GM21723 (cell line): ENCODE results near the gene SIM1.

Experiments used
- ATAC-seq: cut with Tn5 transposase; IDR thresholded peaks from one replicate; pipeline ENCODE4 v1.9.1; 2021; ENCODE audit warnings: mild to moderate bottlenecking, moderate library complexity; ENCODE audit not compliant: unreplicated experiment

The SIM1 gene

DNA sequence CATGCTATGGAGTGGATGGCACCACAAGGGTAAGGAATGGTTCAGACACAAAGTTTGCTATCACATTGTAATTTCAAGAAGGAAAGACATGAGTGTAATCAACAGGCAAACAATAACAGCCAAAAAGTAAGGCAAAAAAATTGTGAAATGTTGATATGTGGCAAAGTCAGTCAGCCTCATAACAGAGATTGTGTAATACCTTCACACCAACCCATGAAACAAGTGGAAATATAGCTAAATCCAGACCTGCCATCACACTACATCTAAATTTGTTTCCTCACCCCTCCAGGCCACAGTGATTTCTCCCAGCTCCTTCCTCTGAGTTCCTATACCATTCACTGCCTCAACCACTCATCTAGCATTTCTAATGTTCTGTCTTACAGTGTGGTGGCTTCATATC, 37.3 kb downstream of the SIM1 start:
- no peak for ATAC-seq

DNA sequence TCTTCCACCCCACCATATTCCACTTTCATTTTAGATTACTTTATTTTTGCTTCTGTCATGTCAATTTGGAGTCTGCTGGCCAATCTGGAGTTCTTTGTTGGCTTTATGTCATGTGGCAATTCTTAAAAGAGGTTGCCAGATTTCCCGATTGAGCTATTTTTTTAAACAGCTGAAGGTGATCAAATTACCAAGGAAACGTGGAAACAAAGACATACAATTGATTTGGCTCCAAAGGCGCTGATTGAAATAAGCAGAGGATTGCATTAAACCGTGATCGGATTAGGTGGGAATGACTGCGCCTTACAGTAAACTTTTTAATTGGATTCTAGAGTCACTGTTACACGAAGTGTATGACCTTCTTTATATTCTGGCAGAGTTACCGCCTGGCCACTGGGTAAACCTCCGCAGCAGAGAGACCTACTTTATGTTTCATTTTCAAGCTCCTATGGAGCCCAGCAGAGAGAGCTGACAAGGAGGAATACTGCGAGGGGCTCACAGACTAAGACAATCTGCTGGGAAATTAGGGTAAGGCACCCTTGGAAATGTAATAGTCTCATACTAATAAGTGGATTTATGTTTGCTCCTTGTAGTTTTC, 37.9 kb downstream of the SIM1 start:
- ATAC-seq: no peak

DNA sequence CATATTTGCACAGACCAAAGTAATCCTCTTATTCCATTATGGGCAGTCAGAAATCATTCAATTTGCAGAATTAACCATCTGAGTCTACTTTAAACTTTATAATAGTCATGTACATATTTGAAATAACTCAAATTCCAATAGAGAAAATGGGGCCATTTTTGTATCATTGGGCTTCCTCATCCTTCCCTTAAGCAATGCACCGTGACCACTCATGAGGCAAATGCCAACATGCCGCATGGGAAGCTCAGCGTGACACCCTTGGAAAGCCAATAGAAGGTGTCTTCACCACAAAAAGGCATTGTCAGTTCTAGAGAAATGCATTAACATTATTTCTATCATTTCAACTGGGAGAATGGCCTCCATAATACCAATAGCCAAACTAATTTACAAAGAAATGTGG, 38.5 kb downstream of the SIM1 start:
- ATAC-seq: no peak

DNA sequence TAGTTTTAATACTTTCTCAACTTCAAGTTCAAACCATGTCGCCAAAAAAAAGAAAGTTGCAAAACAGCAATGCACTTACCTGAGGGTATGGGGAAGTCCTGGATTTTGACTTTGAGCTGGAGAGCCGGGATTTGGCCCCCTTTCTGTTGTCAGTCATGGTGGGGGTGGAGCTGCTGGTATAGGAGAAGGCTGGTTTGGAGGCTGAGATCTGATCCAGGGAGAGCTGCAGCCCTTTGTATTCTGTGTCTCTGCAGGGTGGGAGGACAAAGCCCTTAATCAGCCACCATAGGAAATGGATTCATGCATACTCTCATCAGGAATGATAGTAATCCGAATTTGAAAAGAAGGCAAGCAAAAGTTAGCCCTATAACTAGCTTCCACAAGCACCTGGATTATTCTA, 44.0 kb downstream of the SIM1 start:
- ATAC-seq: no peak

DNA sequence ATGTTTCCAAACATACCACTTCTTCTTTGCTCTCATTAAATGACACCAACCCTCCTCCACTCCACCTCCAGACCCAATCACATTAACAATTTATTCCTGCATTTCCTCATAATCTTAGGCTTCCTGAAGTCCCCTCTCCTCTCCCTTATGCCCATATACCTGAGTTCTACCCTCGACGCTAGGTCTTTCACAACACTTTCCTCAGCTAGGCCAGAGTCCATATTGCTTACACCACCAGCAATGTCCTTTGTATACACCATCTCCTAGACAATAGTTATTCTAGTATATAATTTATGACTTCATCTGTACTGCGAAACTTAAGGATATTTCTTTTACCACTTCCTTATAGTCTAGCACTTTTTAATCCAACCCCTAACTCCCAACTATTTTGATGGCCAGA, 47.7 kb downstream of the SIM1 start:
- no peak for ATAC-seq

DNA sequence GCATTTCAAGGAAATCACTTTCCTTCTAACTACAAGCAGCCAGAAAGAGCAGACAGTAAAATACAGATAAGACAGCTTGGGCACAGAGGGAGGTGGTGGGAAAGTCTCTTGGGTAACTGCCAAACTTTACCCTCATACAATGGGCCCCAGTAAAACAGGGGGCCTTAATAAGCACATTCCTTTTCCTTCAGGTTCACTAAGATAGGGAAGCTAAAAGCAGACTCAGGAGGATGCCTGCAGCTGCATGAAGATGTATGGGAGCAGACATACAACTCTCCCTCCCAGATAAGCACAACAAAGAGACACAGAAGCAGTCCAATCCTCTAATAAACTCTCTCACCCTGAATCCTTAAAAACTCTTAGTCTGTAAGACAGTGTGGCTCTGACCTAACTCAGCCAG, 49.0 kb downstream of the SIM1 start:
- no peak for ATAC-seq

DNA sequence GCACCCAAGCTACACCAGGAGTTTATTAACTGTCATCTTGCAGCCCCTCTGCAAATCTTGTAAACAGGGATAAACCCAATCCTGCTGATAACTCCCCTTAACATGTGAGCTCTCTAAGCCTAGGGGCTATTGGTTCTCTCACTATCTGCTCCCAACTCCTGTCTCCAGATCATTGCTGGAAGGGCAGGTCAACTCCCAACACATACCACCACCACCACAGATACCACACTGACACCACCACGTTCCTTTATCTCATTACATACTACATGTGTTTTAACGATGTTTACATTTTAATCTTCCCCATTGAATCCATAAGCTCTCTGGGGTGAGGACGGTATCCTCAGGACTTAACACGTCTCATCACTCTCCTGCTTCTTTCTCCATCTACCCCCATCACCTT, 51.8 kb downstream of the SIM1 start:
- no peak for ATAC-seq

DNA sequence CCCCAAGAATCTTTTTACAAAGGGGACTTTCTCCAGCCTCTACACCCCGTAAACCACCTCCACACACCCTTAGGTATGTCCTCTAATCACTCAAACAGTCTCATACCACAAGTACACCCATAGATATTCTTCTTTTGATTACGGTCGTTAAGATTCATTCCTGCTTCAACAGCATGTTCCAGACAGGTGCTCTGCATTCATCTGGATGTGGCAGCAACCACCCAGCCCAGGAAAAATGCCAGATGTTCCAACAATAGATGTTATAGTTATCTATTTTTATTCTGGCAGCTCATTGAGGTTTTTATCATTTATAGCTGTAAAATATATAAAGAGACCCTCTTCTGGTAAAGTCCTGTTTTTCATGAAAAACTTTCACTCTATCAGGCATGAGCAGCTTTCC, 60.7 kb downstream of the SIM1 start:
- ATAC-seq: no peak

DNA sequence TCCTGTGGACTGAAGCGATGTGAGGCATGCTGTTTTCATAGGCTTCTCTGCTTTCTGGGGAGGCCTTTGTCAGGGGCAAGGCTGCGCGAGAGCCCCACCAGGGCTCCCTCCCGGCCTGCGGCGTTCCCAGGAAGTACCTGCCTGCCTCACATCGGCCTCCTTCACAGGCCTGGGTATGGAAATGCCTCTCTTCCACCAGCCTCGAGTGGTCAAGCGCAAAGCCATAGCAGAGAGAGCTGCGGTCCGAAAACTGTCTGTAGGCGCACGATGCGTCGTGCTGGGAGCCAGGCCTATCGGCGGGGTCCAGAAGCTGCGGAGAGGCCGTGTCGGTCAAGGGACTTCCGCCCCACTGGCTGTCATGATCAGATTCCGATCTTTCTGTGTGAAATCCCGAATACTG, 71.2 kb downstream of the SIM1 start:
- ATAC-seq: no peak

DNA sequence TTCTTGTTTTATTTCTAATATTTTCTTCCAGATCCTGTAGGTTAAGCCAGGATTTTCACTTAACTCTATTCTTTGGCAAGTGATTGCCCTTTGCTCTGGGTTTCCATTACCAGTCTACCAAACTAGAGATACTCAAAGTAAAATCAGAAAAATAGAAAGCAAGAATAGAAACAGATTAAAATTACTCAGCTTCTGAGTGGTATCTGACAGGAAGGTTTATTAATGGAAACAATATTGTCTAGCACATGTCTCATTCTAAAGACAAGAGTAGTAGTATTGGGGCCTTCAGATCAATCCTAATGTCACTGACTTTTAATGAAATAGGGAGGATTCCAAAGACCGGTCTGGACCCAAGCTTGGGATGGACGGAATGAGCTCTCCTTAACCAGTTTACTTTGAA, 72.3 kb downstream of the SIM1 start:
- no peak for ATAC-seq

DNA sequence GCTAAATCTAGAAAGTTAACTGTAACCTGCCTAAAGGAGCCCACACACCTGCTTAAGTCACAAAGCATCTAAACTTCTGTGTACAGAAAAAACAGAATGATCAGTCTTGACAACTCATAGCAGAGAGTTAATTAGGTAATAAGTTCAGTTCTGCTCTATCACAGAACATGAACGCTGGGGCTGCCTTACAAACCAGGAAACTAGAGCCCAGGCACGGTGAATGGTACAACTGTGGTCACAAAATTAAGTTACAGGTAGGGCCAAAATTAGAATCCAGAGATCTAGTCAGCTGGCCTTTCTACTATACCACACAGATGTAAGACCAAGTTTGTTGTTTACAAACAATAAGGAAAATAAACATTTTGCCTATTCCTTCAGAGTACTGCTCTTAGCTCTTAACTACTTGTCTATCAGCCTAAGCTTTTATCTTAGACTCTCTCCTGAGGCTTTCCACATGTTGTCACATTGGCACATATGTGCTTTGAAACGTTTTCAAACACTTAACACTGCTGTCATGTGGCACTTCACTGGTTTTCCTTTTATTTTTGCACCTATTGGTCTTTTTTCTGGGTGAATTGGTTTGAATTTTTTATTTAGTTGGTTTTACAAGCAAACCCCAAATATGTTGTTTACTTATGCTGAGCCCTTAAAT, 75.7 kb downstream of the SIM1 start:
- no peak for ATAC-seq

DNA sequence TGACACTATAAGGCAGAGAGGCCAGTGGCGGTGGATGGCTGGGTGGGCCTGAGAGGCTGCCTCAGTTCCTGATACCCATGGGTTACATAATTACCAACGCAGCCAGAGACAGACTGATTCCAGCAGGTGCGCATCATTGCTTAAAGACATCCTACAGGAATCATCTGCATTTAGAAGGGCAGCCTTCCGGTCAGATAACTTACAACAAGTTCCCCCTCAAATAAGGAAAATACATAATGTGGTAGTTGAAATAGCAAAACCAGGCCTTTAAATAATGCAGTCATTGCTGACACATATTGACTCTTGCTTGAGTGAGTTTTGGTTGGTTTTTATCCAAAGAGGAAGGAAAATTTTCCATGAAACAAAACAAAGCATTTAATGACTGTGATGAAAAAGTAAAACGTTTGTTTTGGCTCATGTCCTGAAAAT, 81.9 kb downstream of the SIM1 start:
- no peak for ATAC-seq

DNA sequence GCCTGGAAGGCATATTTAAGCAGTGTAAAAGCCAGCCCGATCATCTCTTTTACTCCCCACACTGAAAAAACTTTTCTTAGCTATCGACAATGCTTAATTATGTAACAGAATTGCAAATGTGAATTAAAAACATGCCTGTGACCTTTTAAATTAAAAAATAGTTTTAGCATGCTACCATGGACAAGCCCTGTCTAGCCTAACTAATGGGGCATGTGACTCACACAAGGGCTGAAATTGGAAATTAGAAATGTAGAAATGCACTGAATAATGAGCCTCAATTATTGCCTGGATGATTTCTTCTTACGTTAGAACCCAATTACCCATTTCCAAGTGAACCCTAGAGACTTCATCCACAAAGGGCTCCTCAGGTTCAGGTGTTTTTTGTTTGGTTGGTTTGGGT, 82.7 kb downstream of the SIM1 start:
- no peak for ATAC-seq

DNA sequence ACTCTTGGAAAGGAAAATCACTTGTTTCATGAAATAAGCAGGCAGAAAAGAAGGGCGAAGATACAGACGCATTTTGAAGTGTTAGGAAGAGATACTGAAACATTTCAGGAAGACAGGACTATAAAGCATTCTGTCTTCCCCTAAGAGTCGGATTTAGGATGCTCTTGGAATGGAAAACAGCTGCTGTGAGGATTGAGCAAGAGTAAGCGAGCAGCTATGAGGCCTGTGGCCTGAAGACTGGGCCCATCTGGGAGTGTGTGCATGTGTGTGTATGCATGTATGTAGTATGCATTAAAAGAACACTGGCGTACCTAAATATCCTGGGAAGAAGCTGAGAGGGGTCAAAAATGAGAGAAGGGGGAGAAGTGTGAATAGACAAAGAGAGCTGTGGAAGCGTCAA, 83.6 kb downstream of the SIM1 start:
- no peak for ATAC-seq

DNA sequence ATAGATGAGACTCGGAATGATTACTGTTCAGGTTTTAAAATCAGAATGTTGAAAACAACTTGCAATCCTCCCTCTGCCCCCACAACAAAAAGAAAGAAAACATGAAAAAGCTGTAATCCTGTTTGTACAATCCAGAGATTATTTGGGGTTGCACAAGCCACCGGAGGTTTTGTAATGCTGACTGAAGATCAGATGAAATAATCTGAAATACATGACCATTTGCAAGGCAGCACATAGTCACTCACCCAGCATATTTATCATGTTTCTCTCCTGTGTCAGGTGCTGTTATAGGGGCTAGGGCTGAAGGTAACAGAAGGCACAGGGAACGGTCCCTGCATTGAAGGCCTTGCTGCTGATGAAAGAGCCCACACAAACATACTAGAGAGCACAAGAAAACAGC, 85.3 kb downstream of the SIM1 start:
- ATAC-seq: no peak

DNA sequence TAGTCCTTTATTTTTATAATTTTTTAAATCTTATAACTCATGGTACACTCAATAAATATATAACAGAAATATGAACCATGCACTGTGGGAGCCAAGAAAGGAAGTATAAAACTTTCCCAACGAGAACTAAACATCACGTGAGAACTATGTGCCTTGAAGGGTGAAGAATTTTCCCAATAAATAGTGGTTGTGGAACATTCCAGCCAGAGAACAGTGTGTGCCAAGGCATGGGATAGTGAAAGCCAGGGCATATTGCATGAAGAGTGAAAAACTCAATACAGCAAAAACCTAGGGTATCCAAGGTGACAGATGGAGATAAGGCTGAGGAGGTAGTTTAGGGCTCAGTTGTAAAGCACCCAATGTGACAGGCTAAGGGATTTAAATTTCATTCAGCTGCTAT, 86.1 kb downstream of the SIM1 start:
- ATAC-seq: no peak

DNA sequence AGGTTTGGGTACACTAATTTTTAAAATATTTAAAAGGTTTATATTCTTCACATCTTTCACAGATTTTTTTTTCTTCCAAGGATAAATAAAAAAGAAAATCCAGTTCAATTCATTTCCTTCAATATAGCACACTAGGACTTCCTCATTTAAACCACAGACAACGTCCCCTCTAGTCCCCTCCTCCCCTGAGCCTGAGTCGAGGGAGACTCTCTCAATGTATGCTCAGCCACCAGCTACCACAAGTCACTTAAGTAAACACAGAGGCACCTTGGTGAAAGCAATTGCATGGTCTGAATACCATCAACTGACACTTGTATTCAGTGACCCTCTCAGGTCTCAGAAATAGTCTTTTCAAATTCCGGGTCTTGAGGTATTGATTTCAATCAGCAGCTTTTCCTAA, 88.6 kb downstream of the SIM1 start:
- peak; percentile 52 for ATAC-seq

DNA sequence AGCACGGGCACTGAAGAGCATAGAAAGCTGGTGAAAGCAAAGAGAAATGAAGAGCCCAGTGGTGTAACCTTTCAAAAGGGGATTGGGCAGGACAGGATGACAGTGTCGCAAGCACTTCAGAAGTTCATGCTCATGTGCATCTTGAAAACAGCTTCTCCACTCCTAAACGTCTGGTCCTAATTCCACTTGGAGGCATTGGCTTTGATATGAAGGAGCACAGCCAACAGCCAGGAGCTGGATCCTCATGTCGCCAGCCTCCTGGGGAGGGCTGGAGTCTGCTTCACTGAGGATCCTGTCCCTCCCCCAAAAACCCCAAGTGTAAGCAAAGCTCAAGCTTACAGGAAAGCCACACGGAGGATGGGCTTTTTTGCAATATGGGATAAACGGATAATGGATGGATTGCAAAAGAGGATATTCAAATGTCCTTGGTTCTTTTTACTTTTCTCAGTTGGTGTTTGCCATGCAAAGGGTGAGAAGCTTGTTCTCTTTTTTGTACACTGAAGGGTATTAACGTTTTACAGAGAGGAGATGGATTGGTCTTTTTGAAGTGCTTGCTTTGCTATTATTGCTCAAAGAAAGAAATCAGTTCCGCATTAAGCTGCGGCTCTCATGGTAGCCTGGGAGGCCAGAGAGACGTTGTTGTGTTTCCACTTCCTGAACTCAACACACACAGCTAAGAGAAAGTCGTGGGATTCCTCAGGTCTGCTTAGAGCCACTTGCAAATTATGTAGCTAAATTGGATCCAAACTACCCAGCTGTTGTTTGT, 92.2 kb downstream of the SIM1 start:
- ATAC-seq: no peak

DNA sequence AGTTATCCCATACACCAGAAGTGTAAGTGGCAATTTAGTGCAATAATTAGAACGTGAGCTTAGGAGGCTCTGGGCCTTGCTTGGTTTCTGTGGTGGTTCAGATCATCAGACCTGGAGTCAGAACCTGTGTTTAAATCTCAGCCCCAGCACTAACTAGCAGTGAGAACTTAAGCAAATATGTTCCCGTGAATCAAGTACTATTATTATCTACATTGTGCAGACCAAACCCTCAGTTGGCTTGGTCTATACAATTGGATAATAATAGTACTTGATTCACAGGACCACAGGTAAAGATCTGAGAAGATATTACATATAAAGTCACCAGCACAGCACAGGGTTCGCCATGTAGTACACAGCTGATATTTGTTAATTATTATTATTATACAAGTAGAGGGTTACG, 93.1 kb downstream of the SIM1 start:
- no peak for ATAC-seq

DNA sequence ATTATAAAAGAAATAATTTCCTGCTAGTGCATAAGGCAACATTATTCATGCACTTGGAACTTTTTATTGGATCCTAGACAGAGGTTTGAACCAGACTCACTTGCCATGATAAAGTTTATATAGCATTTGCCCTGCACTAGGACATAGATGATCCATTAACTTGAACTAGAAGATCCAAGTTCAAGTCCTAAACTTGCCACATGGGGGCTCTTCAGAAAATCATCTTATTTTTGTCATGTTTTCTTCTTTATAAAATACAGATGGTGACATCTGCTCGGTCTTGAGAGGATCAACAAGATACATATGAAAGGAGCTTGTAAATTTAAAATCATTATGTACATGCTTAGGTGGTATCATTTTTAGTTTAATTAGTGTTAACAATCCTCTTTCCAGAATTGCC, 94.5 kb downstream of the SIM1 start:
- no peak for ATAC-seq

DNA sequence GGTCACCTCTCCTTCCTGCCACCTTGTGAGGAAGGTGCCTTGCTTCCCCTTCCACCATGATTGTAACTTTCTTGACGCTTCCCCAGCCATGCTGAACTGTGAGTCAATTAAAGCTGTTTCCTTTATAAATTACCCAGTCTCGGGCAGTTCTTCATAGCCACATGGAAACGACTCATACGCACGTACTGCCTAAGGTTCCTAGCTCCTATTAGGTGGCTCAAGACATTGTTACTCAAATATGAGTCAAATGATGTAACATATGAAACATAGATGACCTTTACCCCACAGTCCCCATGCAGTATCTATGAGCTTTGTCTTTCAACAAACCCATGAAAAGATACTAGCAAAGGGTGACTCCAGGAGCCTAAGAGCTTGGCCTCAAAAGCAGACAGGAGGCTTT, 98.3 kb downstream of the SIM1 start:
- ATAC-seq: no peak

DNA sequence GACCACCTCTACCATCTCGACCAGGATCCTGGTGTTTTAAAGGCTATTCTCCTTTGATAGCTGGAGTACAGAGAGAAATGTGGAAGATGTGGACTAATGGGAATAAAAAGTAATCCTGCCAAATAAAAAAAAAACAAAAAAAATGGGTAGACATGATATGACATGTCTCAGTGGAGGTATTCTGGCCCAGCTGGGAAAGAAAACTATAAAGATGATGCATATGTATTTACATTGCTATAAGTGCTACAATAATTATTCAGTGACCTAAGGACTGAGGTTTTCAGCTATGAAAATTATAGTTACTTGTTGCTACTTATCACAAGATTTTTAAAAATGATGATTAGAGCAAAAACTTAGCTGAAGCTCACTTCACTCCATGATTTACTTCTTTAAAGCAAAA, 101.1 kb downstream of the SIM1 start:
- no peak for ATAC-seq
